SK-N-SH (cell line): ENCODE measurements around the gene LGI1. TPM values are rescaled to one million over a fixed set of nuclear protein-coding genes. Genes with fewer than 3 reads are reported as not detected.

Source experiments
- CTCF ChIA-PET: fragments of 300-600, 350-600 bp; formaldehyde crosslinking; extraction: SDS; loops from one replicate; lab custom pipeline; 2021; lab: Yijun Ruan, JAX
- POLR2A ChIA-PET: fragments of 350-600 bp; sonication (Branson Sonifier 250); formaldehyde crosslinking; extraction: SDS; loops from one replicate; lab custom pipeline; 2020; ENCODE audit warnings: antibody characterized with exemption, inconsistent platforms; lab: Yijun Ruan, JAX
- DNase-seq: peaks from one replicate; pipeline ENCODE4 v3.0.0; 2012
- H2AFZ ChIP-seq: fragments of 200-600 bp; sonication (generic); 2 replicates; pipeline ENCODE4 v1.8.1; 2016; ENCODE audit warnings: antibody characterized with exemption, mild to moderate bottlenecking, low read depth
- H3F3A ChIP-seq: fragments of 200-600 bp; sonication (generic); replicated peaks from 2 replicates; pipeline ENCODE3; 2016; ENCODE audit warnings: antibody characterized with exemption, mild to moderate bottlenecking; ENCODE audit not compliant: insufficient read depth
- H3K27ac ChIP-seq, 2 experiments: fragments of 200-500 bp in 1 of 2; fragments of 200-600 bp in 1 of 2; sonication (Bioruptor generic) in 1 of 2; sonication (generic), shearing (Covaris generic) in 1 of 2; 2 replicates each; pipeline versions ENCODE4 v1.5.1 to v1.6.1; 2014 to 2016; ENCODE audit warnings: low read depth in 2 of 2, inconsistent platforms in 1 of 2, low read length in 1 of 2, mild to moderate bottlenecking in 1 of 2, mixed read lengths in 1 of 2
- H3K27me3 ChIP-seq: fragments of 200-600 bp; sonication (generic), shearing (Covaris generic); 2 replicates; pipeline ENCODE4 v1.6.1; 2016; ENCODE audit warnings: mixed run types; ENCODE audit not compliant: insufficient read depth
- H3K36me3 ChIP-seq, 2 experiments: fragments of 200-500 bp in 1 of 2; fragments of 200-600 bp in 1 of 2; sonication (Bioruptor generic) in 1 of 2; sonication (generic) in 1 of 2; replicated peaks in 1 of 2; 2 replicates each; pipeline versions ENCODE3 to v1.5.1; 2014 to 2016; ENCODE audit warnings: low read length in 1 of 2, mild to moderate bottlenecking in 1 of 2; ENCODE audit not compliant: insufficient read depth in 2 of 2, control insufficient read depth in 1 of 2
- H3K4me1 ChIP-seq, 2 experiments: fragments of 200-500 bp in 1 of 2; fragments of 200-600 bp in 1 of 2; sonication (Bioruptor generic) in 1 of 2; sonication (generic), shearing (Covaris generic) in 1 of 2; 2 replicates each; pipeline versions ENCODE4 v1.5.1 to v1.6.1; 2014 to 2016; ENCODE audit warnings: low read depth in 1 of 2, low read length in 1 of 2, mixed run types in 1 of 2; ENCODE audit not compliant: insufficient read depth in 2 of 2, control insufficient read depth in 1 of 2
- H3K4me2 ChIP-seq: fragments of 200-600 bp; sonication (generic), shearing (Covaris generic); 2 replicates; pipeline ENCODE4 v1.6.1; 2017; ENCODE audit warnings: mixed run types
- H3K4me3 ChIP-seq, 2 experiments: fragments of 200-500 bp in 1 of 2; fragments of 200-600 bp in 1 of 2; sonication (Bioruptor generic) in 1 of 2; sonication (generic), shearing (Covaris generic) in 1 of 2; 2 replicates each; pipeline versions ENCODE4 v1.5.1 to v1.8.1; 2014 to 2016; ENCODE audit warnings: low read depth in 2 of 2, inconsistent platforms in 1 of 2, low read length in 1 of 2, mild to moderate bottlenecking in 1 of 2, mixed read lengths in 1 of 2, moderate library complexity in 1 of 2
- H3K79me2 ChIP-seq: fragments of 200-600 bp; sonication (generic); 2 replicates; pipeline ENCODE4 v1.8.1; 2017; ENCODE audit warnings: mild to moderate bottlenecking; ENCODE audit not compliant: insufficient read depth
- H3K9ac ChIP-seq: fragments of 200-600 bp; sonication (generic); 2 replicates; pipeline ENCODE4 v1.6.1; 2017; ENCODE audit warnings: mixed run types
- H3K9me2 ChIP-seq: fragments of 200-600 bp; sonication (generic); 2 replicates; pipeline ENCODE4 v1.6.1; 2017; ENCODE audit warnings: mixed run types
- H3K9me3 ChIP-seq: fragments of 200-600 bp; sonication (generic); 2 replicates; pipeline ENCODE4 v1.6.1; 2017; ENCODE audit warnings: mixed run types, mild to moderate bottlenecking, moderate library complexity
- H4K20me1 ChIP-seq: fragments of 200-600 bp; sonication (generic); 2 replicates; pipeline ENCODE4 v1.6.1; 2017; ENCODE audit warnings: mild to moderate bottlenecking, mixed run types; ENCODE audit not compliant: insufficient read depth
- ELF1 ChIP-seq: IDR thresholded peaks from 2 replicates; pipeline ENCODE4 v1.4.0; 2012
- FOXJ3 ChIP-seq: sonication (generic); formaldehyde crosslinking; IDR thresholded peaks from 2 replicates; pipeline ENCODE4 v1.5.1; 2020; ENCODE audit warnings: mild to moderate bottlenecking, missing genetic modification reagents
- FOXM1 ChIP-seq: IDR thresholded peaks from 2 replicates; pipeline ENCODE4 v1.4.0; 2012; ENCODE audit warnings: low read depth, mild to moderate bottlenecking
- MXI1 ChIP-seq: IDR thresholded peaks from 2 replicates; pipeline ENCODE4 v1.6.1; 2012; ENCODE audit warnings: mild to moderate bottlenecking, low read depth, low read length, improper control_type of control experiment
- RAD21 ChIP-seq: IDR thresholded peaks from 2 replicates; pipeline ENCODE4 v1.6.1; 2012; ENCODE audit warnings: mild to moderate bottlenecking, low read length
- SMC3 ChIP-seq: IDR thresholded peaks from 2 replicates; pipeline ENCODE4 v1.6.1; 2012; ENCODE audit warnings: low read depth, low read length, improper control_type of control experiment
- TAF1 ChIP-seq: IDR thresholded peaks from 2 replicates; pipeline ENCODE4 v1.6.1; 2012; ENCODE audit warnings: low read depth, mild to moderate bottlenecking, low read length, moderate library complexity, borderline replicate concordance
- TCF12 ChIP-seq: IDR thresholded peaks from 2 replicates; pipeline ENCODE4 v1.4.0; 2012
- TEAD4 ChIP-seq: IDR thresholded peaks from 2 replicates; pipeline ENCODE4 v1.4.0; 2012; ENCODE audit warnings: mild to moderate bottlenecking, borderline replicate concordance; ENCODE audit not compliant: insufficient read depth
- WGBS: methylation state at CpG from one replicate; pipeline ENCODE4 v1.1.6; 2017; ENCODE audit warnings: low lambda C conversion rate; 5-methylcytosine and 5-hydroxymethylcytosine counted together
- polyA plus RNA-seq, 3 experiments: library from polyadenylated mRNA; depleted of rRNA; stranded (reverse); fragments of >200 nt; gene quantifications; 2 replicates each; pipeline ENCODE4 v1.2.3, GENCODE V29; 2012
- TF ChIP-seq, protein P1 (sequence below): IDR thresholded peaks from 2 replicates; pipeline ENCODE4; 2012
- TF ChIP-seq, protein P2 (sequence below): fragments of 150-350 bp; IDR thresholded peaks from 2 replicates; pipeline ENCODE4 v1.6.1; 2016; ENCODE audit warnings: mild to moderate bottlenecking, low read depth, low read length
- TF ChIP-seq, protein P3 (sequence below): fragments of 200-600 bp; sonication (generic); IDR thresholded peaks from 2 replicates; pipeline ENCODE4 v1.6.1; 2017; ENCODE audit warnings: antibody characterized with exemption, mild to moderate bottlenecking, moderate library complexity

The LGI1 gene
- polyA plus RNA-seq, 1 of the 3 experiments (the other 2 are of a cell fraction) = 0.03 TPM

DNA sequence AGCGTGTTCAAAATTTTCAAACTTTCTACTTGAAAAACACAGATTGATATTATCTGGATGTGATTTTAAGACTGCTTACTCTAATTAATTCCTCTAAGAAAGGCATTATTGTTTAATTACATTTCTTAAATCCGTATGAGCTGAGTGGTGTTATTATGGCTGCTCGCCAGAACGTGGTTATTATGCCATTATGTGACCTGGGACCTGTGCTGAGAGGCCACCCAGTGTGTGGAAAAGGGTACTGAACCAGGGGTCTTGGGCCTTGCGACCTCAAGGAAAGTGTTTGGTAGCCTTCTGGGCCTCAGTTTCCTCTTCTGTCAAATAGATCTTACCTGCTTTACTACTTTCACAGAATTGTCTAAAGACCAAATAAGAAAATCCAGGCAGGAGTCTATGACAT is 15.4 kb downstream of the LGI1 start:
- Histone ChIP-seq H4K20me1 (no peaks in the 10 kb centered on the region), H3K4me1 (no peaks in the 10 kb centered on the region; a peak in 1 of 4 replicates), H3K4me2 (no peak overlapping the region), H2AFZ (no peak overlapping the region), H3F3A (no peaks in the 10 kb centered on the region), H3K9ac (no peak overlapping the region), H3K4me3 (no peak overlapping the region), H3K9me2 (no peaks in the 10 kb centered on the region), H3K36me3 (no peaks in the 10 kb centered on the region), H3K79me2 (no peaks in the 10 kb centered on the region), H3K9me3 (no peaks in the 10 kb centered on the region), H3K27ac (no peak overlapping the region), H3K27me3 (no peaks in the 10 kb centered on the region; the same call in 1 of the 2 replicates)
- TF ChIP-seq ELF1 = no peak
- no peak for TF ChIP-seq FOXM1
- TF ChIP-seq, protein P1, sequence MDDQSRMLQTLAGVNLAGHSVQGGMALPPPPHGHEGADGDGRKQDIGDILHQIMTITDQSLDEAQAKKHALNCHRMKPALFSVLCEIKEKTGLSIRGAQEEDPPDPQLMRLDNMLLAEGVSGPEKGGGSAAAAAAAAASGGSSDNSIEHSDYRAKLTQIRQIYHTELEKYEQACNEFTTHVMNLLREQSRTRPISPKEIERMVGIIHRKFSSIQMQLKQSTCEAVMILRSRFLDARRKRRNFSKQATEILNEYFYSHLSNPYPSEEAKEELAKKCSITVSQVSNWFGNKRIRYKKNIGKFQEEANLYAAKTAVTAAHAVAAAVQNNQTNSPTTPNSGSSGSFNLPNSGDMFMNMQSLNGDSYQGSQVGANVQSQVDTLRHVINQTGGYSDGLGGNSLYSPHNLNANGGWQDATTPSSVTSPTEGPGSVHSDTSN = no peak
- TF ChIP-seq, protein P2, sequence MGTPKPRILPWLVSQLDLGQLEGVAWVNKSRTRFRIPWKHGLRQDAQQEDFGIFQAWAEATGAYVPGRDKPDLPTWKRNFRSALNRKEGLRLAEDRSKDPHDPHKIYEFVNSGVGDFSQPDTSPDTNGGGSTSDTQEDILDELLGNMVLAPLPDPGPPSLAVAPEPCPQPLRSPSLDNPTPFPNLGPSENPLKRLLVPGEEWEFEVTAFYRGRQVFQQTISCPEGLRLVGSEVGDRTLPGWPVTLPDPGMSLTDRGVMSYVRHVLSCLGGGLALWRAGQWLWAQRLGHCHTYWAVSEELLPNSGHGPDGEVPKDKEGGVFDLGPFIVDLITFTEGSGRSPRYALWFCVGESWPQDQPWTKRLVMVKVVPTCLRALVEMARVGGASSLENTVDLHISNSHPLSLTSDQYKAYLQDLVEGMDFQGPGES = no peak
- no peak for TF ChIP-seq SMC3
- POLR2A ChIA-PET = no interaction called here
- CTCF ChIA-PET = interaction anchor here (1.0 to 1.6 kb wide), 3 partner anchors 23 to 82 kb away, joined by 4 to 5 read pairs (median 4); no protein-coding TSS in a partner anchor
- WGBS = 52% methylated on average over 5 of the region's 5 CpGs
- peak; percentile 39 for DNase-seq

DNA sequence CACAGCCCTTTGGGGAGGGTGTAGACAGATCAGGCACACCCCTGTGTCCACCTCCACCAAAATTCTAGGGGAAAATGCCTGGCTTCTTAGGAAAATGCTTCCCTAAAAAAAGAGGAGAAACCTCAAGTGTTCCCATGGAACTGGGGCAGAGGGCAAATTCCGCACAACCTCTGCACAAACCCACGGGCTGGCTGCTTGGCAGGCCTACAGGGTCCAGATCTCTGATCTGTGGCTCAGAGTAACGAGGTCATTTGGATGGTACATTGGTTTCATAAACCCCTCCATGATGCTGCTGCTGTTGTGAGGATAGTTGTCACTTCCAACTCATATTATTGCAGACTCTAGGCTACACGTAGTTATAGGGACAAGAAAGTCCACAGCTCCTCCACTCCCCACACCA is 16.0 kb downstream of the LGI1 start:
- H3K9me2 ChIP-seq = no peaks in the 10 kb centered on the region
- ChIA-PET CTCF (interaction anchor here (1.6 kb wide), 1 partner anchor 42 kb away, joined by 5 read pairs; no protein-coding TSS in a partner anchor), POLR2A (no interaction called here)
- 30% methylated on average over 4 of the region's 4 CpGs for WGBS
- H3K9me3 ChIP-seq = no peaks in the 10 kb centered on the region
- H3K27me3 ChIP-seq = no peaks in the 10 kb centered on the region; the same call in 1 of the 2 replicates
- H3F3A ChIP-seq = no peaks in the 10 kb centered on the region
- H3K4me3 ChIP-seq = no peak overlapping the region
- no peaks in the 10 kb centered on the region for H3K79me2 ChIP-seq
- no peak for DNase-seq
- TF ChIP-seq FOXJ3 (CRISPR knock-in tag) (no peak), RAD21 (no peak), TCF12 (no peak), TAF1 (no peak), MXI1 (no peak), SMC3 (no peak), TEAD4 (no peak), FOXM1 (no peak)
- TF ChIP-seq, protein P1 = no peak
- TF ChIP-seq, protein P3, sequence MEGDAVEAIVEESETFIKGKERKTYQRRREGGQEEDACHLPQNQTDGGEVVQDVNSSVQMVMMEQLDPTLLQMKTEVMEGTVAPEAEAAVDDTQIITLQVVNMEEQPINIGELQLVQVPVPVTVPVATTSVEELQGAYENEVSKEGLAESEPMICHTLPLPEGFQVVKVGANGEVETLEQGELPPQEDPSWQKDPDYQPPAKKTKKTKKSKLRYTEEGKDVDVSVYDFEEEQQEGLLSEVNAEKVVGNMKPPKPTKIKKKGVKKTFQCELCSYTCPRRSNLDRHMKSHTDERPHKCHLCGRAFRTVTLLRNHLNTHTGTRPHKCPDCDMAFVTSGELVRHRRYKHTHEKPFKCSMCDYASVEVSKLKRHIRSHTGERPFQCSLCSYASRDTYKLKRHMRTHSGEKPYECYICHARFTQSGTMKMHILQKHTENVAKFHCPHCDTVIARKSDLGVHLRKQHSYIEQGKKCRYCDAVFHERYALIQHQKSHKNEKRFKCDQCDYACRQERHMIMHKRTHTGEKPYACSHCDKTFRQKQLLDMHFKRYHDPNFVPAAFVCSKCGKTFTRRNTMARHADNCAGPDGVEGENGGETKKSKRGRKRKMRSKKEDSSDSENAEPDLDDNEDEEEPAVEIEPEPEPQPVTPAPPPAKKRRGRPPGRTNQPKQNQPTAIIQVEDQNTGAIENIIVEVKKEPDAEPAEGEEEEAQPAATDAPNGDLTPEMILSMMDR = no peak
- H3K4me1 ChIP-seq = no peaks in the 10 kb centered on the region; a peak in 1 of 4 replicates
- H2AFZ ChIP-seq = no peak overlapping the region
- H3K4me2 ChIP-seq = no peak overlapping the region
- no peak overlapping the region for H3K9ac ChIP-seq
- H3K36me3 ChIP-seq = no peaks in the 10 kb centered on the region
- H3K27ac ChIP-seq = no peak overlapping the region
- H4K20me1 ChIP-seq = no peaks in the 10 kb centered on the region
